Keratinocyte (primary cell): Measurements from ENCODE around the gene MAST3.

ENCODE experiments used
- CTCF ChIP-seq, 3 experiments: IDR thresholded peaks in 1 of 3; conservative IDR thresholded peaks in 1 of 3; optimal IDR thresholded peaks in 1 of 3; 2 replicates in 2 of 3; 3 replicates in 1 of 3; pipeline versions ENCODE3 to v1.5.1; 2011; ENCODE audit warnings: low read length in 3 of 3, mild to moderate bottlenecking in 3 of 3, moderate library complexity in 2 of 3, control low read depth in 1 of 3, inconsistent platforms in 1 of 3; ENCODE audit not compliant: insufficient read depth in 2 of 3; ENCODE audit errors: extremely low read depth in 1 of 3
- EZH2 ChIP-seq: IDR thresholded peaks from one replicate; pipeline ENCODE4 v1.6.1; 2012; ENCODE audit warnings: inconsistent platforms, mild to moderate bottlenecking, low read length, moderate library complexity

- TF ChIP-seq CTCF (optimal IDR thresholded peaks at IDR 0.05 in 1 of 3, IDR thresholded peaks at IDR 0.05 in 1 of 3, conservative IDR thresholded peaks at IDR 0.05 in 1 of 3; ENCODE audit: extremely low read depth in 1 of 3, insufficient read depth in 2 of 3, low read length in 3 of 3) (no peak), EZH2 (no peak)
Measured at GRCh38 chr19:18128805-18129204, 31.2 kb downstream of the MAST3 start.
